Measurements from ENCODE around the gene MRPL41. TPM values are rescaled to one million over a fixed set of nuclear protein-coding genes. Genes with fewer than 3 reads are reported as not detected.

The MRPL41 gene
- total and polyA plus RNA-seq, 2 of the 13 experiments (the other 11 are each of a cell fraction or from before 2014, with no cell fraction given), result 20.9 to 54.0 TPM

- TF ChIP-seq ZFP41 (CRISPR knock-in tag; IDR thresholded peaks at IDR 0.05; ENCODE audit: borderline replicate concordance) (no peak), NFKBIZ (CRISPR knock-in tag; IDR thresholded peaks at IDR 0.05) (no peak), YEATS4 (CRISPR knock-in tag; IDR thresholded peaks at IDR 0.05; ENCODE audit: borderline replicate concordance) (peak; percentile 96), ZNF546 (CRISPR knock-in tag; conservative IDR thresholded peaks at IDR 0.05) (no peak; the same call in 1 of the 2 replicates), HOXA5 (CRISPR knock-in tag; IDR thresholded peaks at IDR 0.05) (no peak), LRRFIP1 (CRISPR knock-in tag; conservative IDR thresholded peaks at IDR 0.05) (no peak), NCOA5 (CRISPR knock-in tag; IDR thresholded peaks at IDR 0.05) (no peak), POGZ (CRISPR knock-in tag; IDR thresholded peaks at IDR 0.05) (peak; percentile 81), TBP (CRISPR knock-in tag; IDR thresholded peaks at IDR 0.05) (no peak), MTERF4 (CRISPR knock-in tag; IDR thresholded peaks at IDR 0.05) (peak; percentile 41; the same call in 1 of the 2 replicates), CCAR2 (optimal IDR thresholded peaks at IDR 0.05; ENCODE audit: low read depth, low read length) (peak; percentile 57), ZNF138 (CRISPR knock-in tag; IDR thresholded peaks at IDR 0.05; ENCODE audit: low read depth) (peak; percentile 28; the same call in 1 of the 2 replicates), SMARCC2 (IDR thresholded peaks at IDR 0.05) (no peak), ZNF251 (CRISPR knock-in tag; IDR thresholded peaks at IDR 0.05) (no peak), MTF2 (CRISPR knock-in tag; IDR thresholded peaks at IDR 0.05; ENCODE audit: borderline replicate concordance) (peak; percentile 64; the same call in 1 of the 2 replicates), ZFY (CRISPR knock-in tag; IDR thresholded peaks at IDR 0.05) (peak; percentile 98), DMTF1 (CRISPR knock-in tag; IDR thresholded peaks at IDR 0.05) (no peak), ZNF550 (CRISPR knock-in tag; IDR thresholded peaks at IDR 0.05; ENCODE audit: borderline replicate concordance) (no peak), ZNF17 (CRISPR knock-in tag; IDR thresholded peaks at IDR 0.05) (no peak), FOXO1 (CRISPR knock-in tag; IDR thresholded peaks at IDR 0.05) (peak; percentile 52; the same call in 1 of the 2 replicates), HCFC1 (IDR thresholded peaks at IDR 0.05; ENCODE audit: low read depth, low read length) (peak; percentile 72), YEATS2 (CRISPR knock-in tag; IDR thresholded peaks at IDR 0.05; ENCODE audit: borderline replicate concordance) (peak; percentile 90), ZNF704 (CRISPR knock-in tag; IDR thresholded peaks at IDR 0.05; ENCODE audit: borderline replicate concordance) (no peak), HNRNPLL (IDR thresholded peaks at IDR 0.05; ENCODE audit: low read depth, low read length, poor library complexity, severe bottlenecking) (peak; percentile 75)
Measured at GRCh38 chr9:137578518-137579258, 27.0 kb downstream of the MRPL41 start, which contains the start of gene DPH7 (continued).

Data from HepG2 (cell line).